T-helper 2 cell treated with Interferon-gamma antibody and Interleukin-4, amounts not matched to agents 100 ng/mL and 5 ng/mL, for 36 hours (primary cell): ENCODE data around the gene PARD3. TPM values are rescaled to one million over a fixed set of nuclear protein-coding genes. Genes with fewer than 3 reads are reported as not detected.
"Not testable (repeated sequence)": the region's sequence is repeated elsewhere in the genome, so short reads cannot be mapped to it uniquely, and the experiment has no call there.

Experiments used
- intact Hi-C: fragments of 100-400 bp; cut with micrococcal nuclease; formaldehyde crosslinking; loops from one replicate; pipeline ENCODE4 v1.15.1; 2023
- total RNA-seq: library from RNA; stranded (reverse); gene quantifications from 2 replicates; pipeline ENCODE4 v1.2.3, GENCODE V29; 2022

The PARD3 gene
- total RNA-seq, 1 donor from 2014 or later, result 0.64 TPM

- intact Hi-C loops, result no loop called here
Measured at GRCh38 chr10:34433241-34434076, 381.6 kb downstream of the PARD3 start.

- intact Hi-C loops, result no loop called here
Measured at GRCh38 chr10:34432589-34432988, 382.5 kb downstream of the PARD3 start.

- intact Hi-C loops, result no loop called here
Measured at GRCh38 chr10:34430685-34431084, 384.4 kb downstream of the PARD3 start.

GRCh38 chr10:34428501-34428900 is 386.6 kb downstream of the PARD3 start:
- intact Hi-C loops, result no loop called here

- intact Hi-C loops, result no loop called here
Measured at GRCh38 chr10:34427911-34428216, 387.2 kb downstream of the PARD3 start.

GRCh38 chr10:34427158-34427910 is 387.8 kb downstream of the PARD3 start:
- intact Hi-C loops, result not testable (repeated sequence)

GRCh38 chr10:34426538-34427157 is 388.4 kb downstream of the PARD3 start:
- intact Hi-C loops, result not testable (repeated sequence)

- intact Hi-C loops, result no loop called here
Measured at GRCh38 chr10:34426041-34426440, 389.1 kb downstream of the PARD3 start.

- intact Hi-C loops, result no loop called here
Measured at GRCh38 chr10:34423673-34424625, 391.1 kb downstream of the PARD3 start.

- intact Hi-C loops, result no loop called here
Measured at GRCh38 chr10:34420795-34421194, 394.3 kb downstream of the PARD3 start.

- intact Hi-C loops, result no loop called here
Measured at GRCh38 chr10:34420273-34420672, 394.8 kb downstream of the PARD3 start.

GRCh38 chr10:34415039-34415438 is 400.1 kb downstream of the PARD3 start:
- intact Hi-C loops, result no loop called here

GRCh38 chr10:34413756-34414587 is 401.1 kb downstream of the PARD3 start:
- intact Hi-C loops, result no loop called here

GRCh38 chr10:34413214-34413613 is 401.9 kb downstream of the PARD3 start:
- intact Hi-C loops, result no loop called here

GRCh38 chr10:34408956-34409355 is 406.1 kb downstream of the PARD3 start:
- intact Hi-C loops, result no loop called here

- intact Hi-C loops, result no loop called here
Measured at GRCh38 chr10:34408381-34408780, 406.7 kb downstream of the PARD3 start.

- intact Hi-C loops, result no loop called here
Measured at GRCh38 chr10:34407324-34407805, 407.7 kb downstream of the PARD3 start.

- intact Hi-C loops, result no loop called here
Measured at GRCh38 chr10:34406463-34407323, 408.4 kb downstream of the PARD3 start.
